Heart left ventricle (tissue), 13 donors: ENCODE data around the gene CKLF.

ENCODE experiments used
- CTCF ChIP-seq, 12 donors: fragments of 200-600 bp; sonication (generic) in 4 of 12; IDR thresholded peaks; one replicate each; pipeline versions ENCODE4 v1.5.0 to v1.8.0; 2018 to 2022; ENCODE audit warnings: antibody characterized with exemption in 12 of 12, mild to moderate bottlenecking in 5 of 12
- POLR2A ChIP-seq, 2 donors: fragments of 450-650 bp; IDR thresholded peaks; one replicate each; pipeline ENCODE4 v1.6.1; 2017; ENCODE audit warnings: antibody characterized with exemption in 2 of 2, mild to moderate bottlenecking in 2 of 2, moderate library complexity in 2 of 2
- donor health status: ischemic (EF 13 %, LVEDD 7.1; RV severe dilation, severe dysfunction).
- donor health status: DM: no; HTN: yes; CAD: no.
- donor health status: DM: no; HTN: no; CAD: no.
- donor health status: ischemic (EF 25% LVEDD 6.9; RV normal size, moderate dysfunction).
- donor health status: ischemic (EF 25% LVEDD 5.7; RV mildly dilated, moderate dysfunction).
- donor health status: ischemic (EF 35%, LVEDD 5.7; RV mildly dilated, moderate dysfunction).
- donor health status: nonischemic (EF 11% LVEDD 7.7; RV severe dilation, severe dysfunction).
- donor health status: DM: yes; HTN: yes; CAD: no.
- donor health status: PGD.
- donor health status: ischemic (EF 29% LVEDD 5.4; RV normal size, mild dysfunction).
- donor health status: nonischemic (EF 23%, LVEDD 6.1; RV moderate dilation, normal function).

GRCh38 chr16:66539623-66540469 is 12.5 kb upstream of the CKLF start:
- TF ChIP-seq POLR2A (IDR thresholded peaks at IDR 0.05): no peak
- no peak for TF ChIP-seq CTCF (IDR thresholded peaks at IDR 0.05)
